Stimulated activated CD8-positive, alpha-beta memory T cell treated with anti-CD3 and anti-CD28 coated beads, Interleukin-7, amount 100 ng/mL, for 1 hour (primary cell): ENCODE measurements around the gene NHS.

ENCODE experiments used
- DNase-seq, 2 donors: peaks; one replicate each; pipeline ENCODE4 v3.0.0-alpha.2; 2020; ENCODE audit warnings: low read depth in 2 of 2

The NHS gene

DNA sequence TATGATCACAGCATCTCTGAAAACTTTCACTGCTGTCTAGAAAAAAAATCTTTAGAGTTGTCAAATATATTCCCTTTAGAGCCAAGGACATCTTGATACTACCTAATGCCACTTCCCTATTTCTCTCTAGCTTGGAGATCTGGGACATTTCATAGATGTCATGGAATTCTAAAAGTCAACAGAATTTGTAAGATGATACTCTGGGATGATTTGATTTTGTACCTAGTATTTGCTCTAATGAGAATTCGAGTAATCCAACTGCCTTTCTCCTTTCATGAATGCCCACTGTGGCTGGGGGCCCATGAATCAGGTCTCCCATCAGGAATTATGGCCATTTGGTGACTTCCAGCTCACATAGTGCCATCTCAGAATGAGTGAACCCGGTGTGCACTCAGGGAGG, 73.2 kb downstream of the NHS start:
- no peak for DNase-seq

DNA sequence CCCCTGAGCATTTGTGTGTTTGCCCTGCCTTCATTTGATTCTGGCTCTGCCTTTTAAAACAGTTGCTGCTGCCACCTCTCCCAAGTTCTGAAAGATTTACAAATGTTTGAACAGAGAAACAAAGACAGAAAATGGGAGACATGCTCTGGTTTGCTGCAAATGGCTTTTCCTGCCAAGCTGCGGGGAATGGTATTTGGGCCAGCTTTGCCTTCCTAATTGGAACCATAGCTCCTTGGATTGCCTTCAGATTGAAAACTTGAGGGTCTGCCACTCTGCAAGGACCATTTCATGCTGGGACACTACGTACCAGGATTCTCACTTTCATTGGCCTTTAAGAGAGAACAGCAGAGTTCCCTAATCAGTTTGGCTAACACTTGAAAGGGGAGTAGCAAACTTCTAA, 74.9 kb downstream of the NHS start:
- no peak for DNase-seq

DNA sequence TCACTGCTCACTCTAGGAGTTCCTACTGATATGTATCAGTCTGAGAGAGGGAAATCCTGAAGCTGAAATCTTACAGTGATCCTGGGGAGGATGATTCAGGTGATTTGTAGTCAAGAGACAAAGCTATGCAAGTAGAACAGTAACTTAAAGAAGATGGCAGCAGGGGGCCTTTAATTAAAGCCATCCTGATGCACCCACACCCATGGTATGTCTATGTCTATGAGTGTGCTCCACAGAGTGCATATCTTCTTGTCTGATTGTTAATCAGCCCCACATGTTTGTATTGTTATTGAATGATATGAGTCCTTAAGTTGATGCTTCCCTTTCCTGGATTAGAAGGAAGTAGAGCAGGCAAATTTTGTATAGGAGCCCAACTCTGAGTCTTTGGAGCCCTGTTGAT, 78.8 kb downstream of the NHS start:
- no peak for DNase-seq

DNA sequence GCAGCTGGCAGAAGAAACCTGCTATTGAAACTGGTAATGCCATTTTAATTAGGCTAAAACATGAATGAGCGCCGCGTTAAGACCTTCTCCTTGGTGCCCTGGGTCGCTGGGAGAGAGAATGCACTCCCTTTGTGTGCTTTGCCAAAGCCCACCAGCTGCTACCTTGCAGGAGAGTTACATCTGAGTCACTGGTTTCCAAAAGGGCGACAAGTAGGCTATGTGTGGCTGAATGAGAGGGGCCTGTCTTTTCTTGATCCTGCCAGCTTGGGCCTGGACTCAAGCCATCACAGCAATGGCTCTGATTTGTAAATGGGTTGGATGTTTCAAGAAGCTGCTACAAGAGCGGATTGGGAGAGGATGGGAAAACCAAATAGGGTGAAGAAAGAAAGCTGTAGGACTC, 81.5 kb downstream of the NHS start:
- no peak for DNase-seq

- DNase-seq: no peak
These were observed 84.1 kb downstream of the NHS start for GRCh38 chrX:17459008-17459611.

DNA sequence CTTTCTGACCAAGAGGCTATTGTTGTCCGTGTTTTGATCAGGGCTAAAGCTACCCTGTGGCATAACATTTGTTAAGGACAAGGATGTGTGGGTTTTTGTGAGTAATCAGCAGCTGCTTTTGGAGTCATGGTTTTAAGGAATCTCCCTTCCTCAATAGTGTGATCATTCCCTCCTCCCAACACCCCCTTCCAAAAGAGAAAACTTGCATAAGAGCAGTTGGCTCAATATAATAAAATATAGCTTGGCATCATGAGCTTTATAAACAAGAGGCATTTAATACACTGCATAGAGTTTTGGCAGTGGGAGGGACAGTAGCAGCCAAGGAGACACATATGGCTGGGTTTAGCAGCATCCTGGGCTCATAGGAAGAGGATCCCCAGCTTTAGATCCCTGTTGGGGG, 84.7 kb downstream of the NHS start:
- no peak for DNase-seq

GRCh38 chrX:17462881-17463280, 87.9 kb downstream of the NHS start:
- no peak for DNase-seq

- DNase-seq: no peak
These were observed 89.2 kb downstream of the NHS start for GRCh38 chrX:17464194-17464593.

GRCh38 chrX:17465201-17465600, 90.2 kb downstream of the NHS start:
- DNase-seq: no peak

- DNase-seq: no peak
These were observed 90.8 kb downstream of the NHS start for GRCh38 chrX:17465802-17466201.

DNA sequence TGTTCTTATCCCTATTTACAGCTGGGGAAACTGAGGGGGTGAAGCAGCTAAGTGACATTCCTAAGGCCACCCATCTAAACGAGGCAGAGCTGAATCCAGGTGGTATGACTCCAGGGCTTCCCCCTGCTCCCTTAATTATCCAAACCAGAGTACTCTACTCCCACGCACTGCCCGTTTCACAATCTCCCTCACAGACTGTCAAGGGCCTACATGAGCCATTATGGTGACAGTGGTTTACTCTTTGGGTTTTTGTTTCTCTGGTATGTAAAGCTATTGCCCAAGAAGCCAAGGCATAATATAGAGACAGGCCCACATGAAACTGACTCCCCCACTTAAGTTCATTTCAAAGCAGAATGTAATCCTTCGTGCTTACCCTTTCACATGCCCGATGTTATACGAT, 95.1 kb downstream of the NHS start:
- DNase-seq: no peak

DNA sequence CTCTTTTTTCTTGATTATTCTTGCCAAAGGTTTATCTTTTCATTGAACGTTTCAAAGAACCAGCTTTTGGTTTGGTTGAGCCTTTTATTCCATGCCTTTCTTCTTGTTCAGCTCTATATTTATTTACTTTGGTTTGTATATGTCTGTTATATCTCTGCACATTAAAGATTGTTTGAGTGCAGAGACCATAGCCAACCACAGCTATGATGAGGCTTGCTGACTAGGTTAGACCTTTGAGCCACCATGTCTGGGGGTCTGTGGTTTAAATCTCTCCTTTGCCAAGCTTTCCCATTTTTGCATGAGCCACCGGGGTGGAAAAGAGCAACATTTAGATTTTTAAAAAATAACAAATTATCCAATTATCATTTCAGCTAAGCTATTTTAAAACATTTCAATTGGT, 96.1 kb downstream of the NHS start:
- no peak for DNase-seq

DNA sequence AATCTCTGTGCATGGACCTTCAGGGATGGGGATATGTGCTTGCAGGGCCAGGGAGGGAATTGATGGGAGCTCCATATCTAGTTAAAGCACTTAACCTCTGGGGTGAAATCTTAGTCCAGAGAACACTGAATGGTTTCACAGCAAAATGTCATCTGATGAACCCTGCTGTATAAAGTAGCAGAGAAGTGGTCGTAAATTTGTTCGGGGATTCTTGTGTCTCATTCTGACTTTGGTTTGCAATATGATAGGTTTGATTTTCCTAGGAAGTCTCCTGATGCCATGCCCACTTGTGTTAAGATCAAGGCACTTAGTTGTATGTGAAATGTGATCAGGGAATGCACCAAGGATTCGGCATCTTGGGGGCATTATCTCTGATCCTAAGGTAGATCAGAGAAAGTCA, 96.9 kb downstream of the NHS start:
- DNase-seq: no peak

DNA sequence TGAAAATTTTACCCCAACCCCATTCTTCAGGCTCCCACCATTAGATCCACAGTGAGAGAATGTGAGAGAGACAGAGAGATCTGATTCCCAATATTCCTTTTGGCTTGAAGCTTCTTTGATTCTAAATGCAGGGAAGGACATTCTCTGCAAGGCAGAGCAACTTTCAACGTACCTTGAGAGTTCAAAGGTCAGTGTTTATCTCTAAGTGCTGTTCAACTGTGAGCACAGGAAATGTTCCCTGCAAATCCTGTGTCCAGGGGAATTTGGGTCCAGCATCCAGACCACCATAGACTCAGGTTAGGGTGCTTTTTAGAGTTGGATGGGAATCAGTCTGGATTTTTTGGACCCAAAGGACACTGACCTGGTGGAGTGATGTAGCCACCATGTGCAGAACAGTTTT, 97.4 kb downstream of the NHS start:
- no peak for DNase-seq

GRCh38 chrX:17473021-17473420, 98.0 kb downstream of the NHS start:
- DNase-seq: no peak

- DNase-seq: no peak
These were observed 99.9 kb downstream of the NHS start for GRCh38 chrX:17474892-17475291.

DNA sequence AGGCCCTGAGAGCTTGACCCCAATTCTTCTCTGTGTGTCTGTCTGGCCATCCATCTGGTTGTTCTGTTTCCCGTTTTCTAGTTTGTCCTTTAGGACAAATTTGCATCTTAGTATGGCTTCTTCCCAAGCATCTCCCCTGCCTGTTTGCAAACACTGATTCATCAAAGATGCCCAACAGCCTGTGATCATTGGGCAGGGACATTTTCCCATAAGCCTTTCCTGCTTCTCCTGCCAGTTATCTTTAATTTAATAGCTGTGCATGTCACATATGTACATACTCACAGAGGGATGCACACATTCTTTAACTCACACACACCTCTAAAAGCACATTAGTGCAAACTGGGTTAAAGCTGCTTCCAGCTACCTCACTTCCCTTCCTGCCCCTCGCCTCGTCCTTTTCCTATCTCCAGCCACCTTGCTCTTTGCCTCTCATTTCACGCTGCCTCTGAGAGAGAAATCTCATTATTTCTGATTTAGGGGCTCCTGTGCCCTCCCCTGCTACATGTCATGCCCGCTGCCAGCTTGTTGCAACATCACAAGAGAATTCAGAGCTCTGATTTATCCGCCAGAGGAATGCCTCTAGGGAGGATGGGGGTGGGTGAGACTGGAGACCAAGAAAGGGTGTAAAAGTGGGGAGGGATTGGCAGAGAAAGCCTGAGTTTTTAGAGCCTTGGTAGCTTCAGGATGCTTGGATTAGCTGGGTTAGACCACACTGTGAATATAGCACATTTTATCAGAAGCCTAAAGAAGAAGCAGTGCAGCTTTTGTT, 100.6 kb downstream of the NHS start:
- DNase-seq: no peak

DNA sequence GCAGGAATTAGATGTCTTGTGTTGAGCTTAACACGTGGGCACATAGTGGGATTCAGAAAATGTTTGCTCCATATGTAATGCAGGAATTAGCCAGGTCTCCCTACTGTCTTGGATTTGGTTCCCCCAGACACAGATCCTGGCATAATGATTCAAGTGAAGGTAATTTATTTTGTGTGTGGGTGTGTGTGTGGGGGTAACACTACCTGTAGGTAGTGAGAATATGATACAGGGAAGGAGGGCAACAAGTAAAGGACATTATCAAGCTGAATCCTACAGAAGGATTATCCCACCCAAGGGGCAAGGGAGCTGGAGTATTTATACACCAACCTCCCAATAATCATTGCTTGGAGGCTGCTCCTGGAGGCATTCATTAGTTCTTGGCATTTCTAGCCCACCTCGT, 101.4 kb downstream of the NHS start:
- DNase-seq: no peak

DNA sequence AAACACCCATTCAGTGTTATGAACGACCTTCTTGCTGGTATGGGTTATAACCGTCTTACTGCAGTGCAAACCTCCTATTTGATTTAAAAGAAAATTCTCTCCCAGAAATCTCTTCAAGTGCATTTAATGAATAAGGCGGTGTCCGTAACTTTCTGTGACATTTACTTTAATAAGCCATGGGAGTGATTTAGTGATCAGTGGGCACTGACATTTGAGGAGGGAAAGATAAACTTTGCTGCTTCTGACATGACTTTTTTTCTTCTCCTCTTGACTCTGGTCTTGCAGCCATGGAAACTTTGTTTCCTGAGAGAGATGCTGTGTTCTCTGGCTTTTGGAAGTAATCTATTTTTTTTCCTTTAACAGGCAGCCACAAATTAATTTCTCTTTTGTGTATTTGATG, 106.1 kb downstream of the NHS start:
- DNase-seq: no peak

DNA sequence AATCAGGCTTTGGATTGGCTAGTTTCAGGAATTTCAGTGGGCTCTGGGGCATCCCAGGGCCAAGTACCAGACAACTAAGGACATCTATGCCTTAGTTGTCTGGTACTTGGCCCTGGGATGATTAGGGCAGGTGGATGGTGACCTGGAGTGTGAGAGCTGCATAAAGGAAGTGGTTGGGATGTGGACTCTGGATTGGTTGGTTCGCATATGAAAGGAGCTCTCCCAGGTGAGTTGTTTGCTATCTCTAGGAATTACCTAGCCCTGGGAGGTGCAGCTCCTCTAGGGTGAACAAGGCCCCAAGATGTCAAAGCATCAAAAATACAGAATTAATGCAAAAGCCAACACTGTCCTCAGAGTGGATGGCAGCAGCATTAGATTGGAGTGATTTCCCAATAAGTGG, 109.6 kb downstream of the NHS start:
- DNase-seq: no peak

DNA sequence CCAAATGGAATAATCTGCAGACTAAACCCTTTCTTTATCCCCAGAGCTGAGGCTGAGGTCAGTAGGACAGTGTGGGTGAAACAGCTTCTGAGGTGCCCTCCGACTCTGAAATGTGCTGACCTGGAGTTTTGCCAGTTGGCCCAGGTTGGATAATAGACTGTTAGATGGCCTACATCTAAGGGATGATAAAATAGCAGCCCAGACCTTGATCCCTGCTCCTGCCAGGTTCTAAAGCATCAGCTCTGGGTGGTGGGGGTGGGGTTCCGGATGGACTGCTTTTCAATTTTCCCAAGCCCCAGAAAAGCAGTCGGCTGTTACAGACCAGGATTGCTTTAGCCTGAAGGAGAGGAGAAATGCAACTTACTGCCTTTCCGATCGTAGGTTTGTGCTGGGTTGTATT, 110.4 kb downstream of the NHS start:
- DNase-seq: no peak

DNA sequence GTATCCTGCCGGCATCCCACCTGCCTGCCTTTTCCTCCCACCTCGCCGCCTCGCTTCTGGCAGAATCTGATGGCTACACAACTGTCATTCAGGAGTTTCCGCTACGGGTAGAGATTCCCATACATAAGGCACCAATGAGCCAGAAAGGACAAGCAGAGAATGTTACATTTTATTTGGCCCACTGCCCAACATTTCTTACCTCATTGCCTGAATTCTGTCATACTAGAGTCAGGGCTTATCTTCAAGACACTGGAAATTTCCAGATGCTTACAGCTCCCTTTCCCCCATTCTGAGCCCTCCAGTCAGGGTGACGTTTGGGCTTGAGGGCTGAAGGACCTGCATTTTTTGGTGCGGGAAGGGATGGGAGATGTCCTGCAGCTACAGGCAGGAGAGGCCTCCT, 113.0 kb downstream of the NHS start:
- no peak for DNase-seq

- no peak for DNase-seq
These were observed 119.2 kb downstream of the NHS start for GRCh38 chrX:17494216-17494615.

DNA sequence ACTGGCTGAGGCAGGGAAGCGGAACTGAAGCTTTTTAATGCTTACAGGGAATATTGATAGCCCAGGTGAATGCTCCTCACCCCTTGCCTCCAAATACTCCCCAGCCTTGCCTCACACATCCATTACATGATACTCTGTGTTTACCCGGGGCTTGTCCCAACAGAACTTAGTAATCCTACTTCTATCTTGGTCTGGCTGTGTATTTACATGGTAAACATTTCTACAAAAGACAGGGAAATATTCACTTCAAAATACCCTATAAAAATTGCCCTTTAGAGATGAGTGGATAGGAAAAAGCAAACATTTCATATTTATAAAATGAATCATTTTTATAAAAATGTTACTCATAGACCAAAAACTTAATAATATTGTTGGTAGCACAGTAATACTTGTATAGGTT, 120.1 kb downstream of the NHS start:
- no peak for DNase-seq
